Endothelial cell (in vitro differentiated cells): Measurements from ENCODE around the gene SDE2. TPM values are rescaled to one million over a fixed set of nuclear protein-coding genes. Genes with fewer than 3 reads are reported as not detected.
"Not testable (repeated sequence)": the region's sequence is repeated elsewhere in the genome, so short reads cannot be mapped to it uniquely, and the experiment has no call there.

ENCODE experiments used
- DNase-seq: peaks from one replicate; pipeline ENCODE4 v3.0.0; 2021; ENCODE audit warnings: low spot score
- H3K27ac Mint-ChIP-seq: one replicate; pipeline ENCODE4 v1.8.0; 2021; ENCODE audit warnings: mixed read lengths, inconsistent platforms; ENCODE audit not compliant: unreplicated experiment
- H3K27me3 Mint-ChIP-seq: one replicate; pipeline ENCODE4 v1.8.0; 2021; ENCODE audit warnings: mild to moderate bottlenecking, moderate library complexity, mixed read lengths, inconsistent platforms; ENCODE audit not compliant: unreplicated experiment
- H3K36me3 Mint-ChIP-seq: one replicate; pipeline ENCODE4 v1.8.0; 2021; ENCODE audit warnings: mild to moderate bottlenecking, low read depth, mixed read lengths, inconsistent platforms; ENCODE audit not compliant: unreplicated experiment
- H3K4me1 Mint-ChIP-seq: one replicate; pipeline ENCODE4 v1.8.0; 2021; ENCODE audit warnings: mild to moderate bottlenecking, mixed read lengths, inconsistent platforms; ENCODE audit not compliant: unreplicated experiment
- H3K4me3 Mint-ChIP-seq: one replicate; pipeline ENCODE4 v1.8.0; 2021; ENCODE audit warnings: mild to moderate bottlenecking, mixed read lengths, inconsistent platforms; ENCODE audit not compliant: unreplicated experiment
- H3K9me3 Mint-ChIP-seq: one replicate; pipeline ENCODE4 v1.8.0; 2021; ENCODE audit warnings: mixed read lengths, inconsistent platforms; ENCODE audit not compliant: unreplicated experiment
- total RNA-seq: library from RNA; stranded (reverse); fragmentation: NEBNext Ultra II Directional; extraction: Animal tissue kit (Norgen Biotek cat#: 25700); gene quantifications from one replicate; pipeline ENCODE4 v1.2.1, GENCODE V29; 2021; ENCODE audit not compliant: unreplicated experiment
- TF ChIP-seq, protein P1 (sequence below): fragments of 200-600 bp; sonication (generic); IDR thresholded peaks from one replicate; pipeline ENCODE4 v1.5.0; 2021; ENCODE audit warnings: antibody characterized with exemption; ENCODE audit not compliant: unreplicated experiment

Gene SDE2
- total RNA-seq, 1 donor from 2014 or later, result 17.8 TPM

DNA sequence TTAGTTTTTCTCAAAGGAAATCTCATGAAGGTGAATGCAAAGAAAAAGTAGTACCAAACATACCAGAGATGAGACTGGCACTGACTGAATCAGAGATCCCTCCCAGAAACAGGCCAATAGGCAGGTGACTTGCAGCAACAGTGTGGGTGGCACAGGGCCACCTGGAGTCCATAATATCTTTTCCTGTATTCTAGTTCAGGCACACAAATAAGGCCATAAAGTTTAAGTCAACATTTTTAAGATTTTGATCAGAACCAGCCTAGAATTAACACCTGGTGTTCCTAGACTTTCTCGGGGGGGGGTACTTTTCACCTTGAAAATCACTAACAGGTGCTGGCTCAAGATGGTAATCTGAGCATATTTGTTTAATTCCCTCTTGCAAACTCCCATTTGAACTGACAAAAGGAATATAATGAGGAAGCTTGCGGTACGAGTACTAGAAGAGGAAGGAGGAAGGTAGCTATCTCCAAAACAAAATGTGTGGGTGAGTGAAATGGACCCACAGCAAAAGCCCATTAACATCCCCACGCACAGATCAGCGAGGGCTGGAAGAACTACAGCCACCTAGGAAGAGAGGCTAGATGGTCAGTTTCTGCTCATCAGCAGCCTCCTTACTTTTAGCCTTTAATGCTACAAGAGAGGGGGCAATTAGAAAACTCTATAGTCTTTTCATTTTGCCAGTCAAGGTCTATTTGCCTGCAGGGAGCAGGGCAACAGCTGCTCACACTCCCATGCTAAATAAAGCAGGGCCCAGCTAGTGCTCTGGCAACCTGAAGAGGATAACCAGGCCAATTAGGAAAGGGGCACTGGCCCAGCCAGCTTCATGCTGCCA lies 18.9 kb downstream of the SDE2 start:
- H3K27me3 Mint-ChIP-seq, result no peaks in the 10 kb centered on the region
- H3K4me1 Mint-ChIP-seq, result no peaks in the 10 kb centered on the region
- H3K9me3 Mint-ChIP-seq, result peaks cover 4% of the 10 kb centered on the region
- DNase-seq, result no peak
- no peak overlapping the region for H3K27ac Mint-ChIP-seq
- peaks cover 37% of the 10 kb centered on the region for H3K36me3 Mint-ChIP-seq
- TF ChIP-seq, protein P1, sequence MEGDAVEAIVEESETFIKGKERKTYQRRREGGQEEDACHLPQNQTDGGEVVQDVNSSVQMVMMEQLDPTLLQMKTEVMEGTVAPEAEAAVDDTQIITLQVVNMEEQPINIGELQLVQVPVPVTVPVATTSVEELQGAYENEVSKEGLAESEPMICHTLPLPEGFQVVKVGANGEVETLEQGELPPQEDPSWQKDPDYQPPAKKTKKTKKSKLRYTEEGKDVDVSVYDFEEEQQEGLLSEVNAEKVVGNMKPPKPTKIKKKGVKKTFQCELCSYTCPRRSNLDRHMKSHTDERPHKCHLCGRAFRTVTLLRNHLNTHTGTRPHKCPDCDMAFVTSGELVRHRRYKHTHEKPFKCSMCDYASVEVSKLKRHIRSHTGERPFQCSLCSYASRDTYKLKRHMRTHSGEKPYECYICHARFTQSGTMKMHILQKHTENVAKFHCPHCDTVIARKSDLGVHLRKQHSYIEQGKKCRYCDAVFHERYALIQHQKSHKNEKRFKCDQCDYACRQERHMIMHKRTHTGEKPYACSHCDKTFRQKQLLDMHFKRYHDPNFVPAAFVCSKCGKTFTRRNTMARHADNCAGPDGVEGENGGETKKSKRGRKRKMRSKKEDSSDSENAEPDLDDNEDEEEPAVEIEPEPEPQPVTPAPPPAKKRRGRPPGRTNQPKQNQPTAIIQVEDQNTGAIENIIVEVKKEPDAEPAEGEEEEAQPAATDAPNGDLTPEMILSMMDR, result no peak
- H3K4me3 Mint-ChIP-seq, result peak overlapping the region; percentile 44

DNA sequence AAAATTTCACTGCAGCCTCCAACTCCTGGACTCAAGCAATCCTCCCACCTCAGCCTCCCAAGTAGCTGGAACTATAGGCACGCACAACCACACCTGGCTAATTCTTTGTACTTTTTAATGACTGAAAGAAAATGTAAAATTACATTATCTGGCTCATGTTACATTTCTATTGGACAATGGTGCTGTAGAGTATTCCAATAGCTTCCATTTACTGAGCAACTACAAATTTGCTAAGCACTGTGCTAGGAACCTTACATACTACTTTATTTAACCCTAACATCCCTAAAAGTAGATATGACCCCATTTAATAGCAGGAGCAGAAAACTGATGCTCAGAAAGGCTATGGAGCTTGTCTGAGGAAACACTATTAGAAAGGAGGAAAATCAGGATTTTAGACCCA lies 19.7 kb downstream of the SDE2 start:
- Mint-ChIP-seq H3K36me3 (peaks cover 37% of the 10 kb centered on the region), H3K27me3 (no peaks in the 10 kb centered on the region), H3K27ac (no peak overlapping the region), H3K4me1 (no peaks in the 10 kb centered on the region), H3K4me3 (peak overlapping the region; percentile 44), H3K9me3 (peaks cover 4% of the 10 kb centered on the region)
- TF ChIP-seq, protein P1, result no peak
- no peak for DNase-seq

- Mint-ChIP-seq H3K27me3 (no peaks in the 10 kb centered on the region), H3K9me3 (peaks cover 4% of the 10 kb centered on the region), H3K36me3 (peaks cover 31% of the 10 kb centered on the region), H3K4me3 (no peak overlapping the region), H3K27ac (no peak overlapping the region), H3K4me1 (no peaks in the 10 kb centered on the region)
- DNase-seq, result no peak
- TF ChIP-seq, protein P1, result no peak
These were observed 21.0 kb downstream of the SDE2 start for GRCh38 chr1:225977937-225978748.

DNA sequence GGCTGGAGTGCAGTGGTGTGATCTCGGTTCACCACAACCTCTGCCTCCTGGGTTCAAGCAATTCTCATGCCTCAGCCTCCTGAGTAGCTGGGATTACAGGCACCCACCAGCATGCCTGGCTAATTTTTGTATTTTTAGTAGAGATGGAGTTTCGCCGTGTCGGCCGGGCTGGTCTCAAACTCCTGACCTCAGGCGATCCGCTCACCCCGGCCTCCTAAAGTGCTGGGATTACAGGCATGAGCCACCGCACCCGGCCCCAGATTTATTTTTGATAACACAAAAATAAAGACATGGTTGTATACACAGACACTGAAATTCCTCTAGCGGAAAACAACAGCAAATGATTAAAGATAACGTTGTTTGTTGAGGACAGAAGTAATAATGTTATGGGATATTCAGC lies 24.0 kb downstream of the SDE2 start:
- H3K4me3 Mint-ChIP-seq, H3K27me3 Mint-ChIP-seq: not testable (repeated sequence)

GRCh38 chr1:225974454-225974853 lies 24.7 kb downstream of the SDE2 start:
- Mint-ChIP-seq H3K4me1 (no peaks in the 10 kb centered on the region), H3K27ac (no peak overlapping the region), H3K9me3 (no peaks in the 10 kb centered on the region), H3K27me3 (peaks cover 3% of the 10 kb centered on the region), H3K36me3 (peaks cover 14% of the 10 kb centered on the region), H3K4me3 (no peak overlapping the region)
- no peak for DNase-seq
- TF ChIP-seq, protein P1, result no peak

More for the DNA sequence above, 24.0 kb downstream of the SDE2 start:
- not testable (repeated sequence) for H3K4me1 Mint-ChIP-seq, DNase-seq, H3K27ac Mint-ChIP-seq, H3K9me3 Mint-ChIP-seq
- H3K36me3 Mint-ChIP-seq, result peaks cover 21% of the 10 kb centered on the region
